Activated T-helper 1 cell treated with anti-CD3 and anti-CD28 coated beads, Interleukin-12 subunit alpha, Interleukin-12 subunit beta, Interleukin-2, Interleukin-4 antibody, amounts not matched to agents 30 ng/mL and 10 ng/mL and 1 ng/mL, durations not matched to agents 14 hours and 24 hours and 36 hours (primary cell): ENCODE results near the gene SLC35F1. TPM values are rescaled to one million over a fixed set of nuclear protein-coding genes. Genes with fewer than 3 reads are reported as not detected.

ENCODE experiments used
- DNase-seq: peaks from one replicate; pipeline ENCODE4 v3.0.0; 2021; ENCODE audit warnings: low spot score
- H3K27ac Mint-ChIP-seq: one replicate; pipeline ENCODE4 v1.8.0; 2021; ENCODE audit warnings: mild to moderate bottlenecking, mixed read lengths
- H3K27me3 Mint-ChIP-seq: one replicate; pipeline ENCODE4 v1.8.0; 2022; ENCODE audit warnings: mild to moderate bottlenecking, moderate library complexity, mixed read lengths; ENCODE audit not compliant: insufficient read depth
- H3K36me3 Mint-ChIP-seq: one replicate; pipeline ENCODE4 v1.8.0; 2021; ENCODE audit warnings: low read depth, mixed read lengths
- H3K4me1 Mint-ChIP-seq: one replicate; pipeline ENCODE4 v1.8.0; 2021; ENCODE audit warnings: low read depth, mixed read lengths
- H3K4me3 Mint-ChIP-seq: one replicate; pipeline ENCODE4 v1.8.0; 2021; ENCODE audit warnings: mild to moderate bottlenecking, moderate library complexity, mixed read lengths
- H3K9me3 Mint-ChIP-seq: one replicate; pipeline ENCODE4 v1.8.0; 2021; ENCODE audit warnings: mixed read lengths
- intact Hi-C: fragments of 100-400 bp; cut with micrococcal nuclease; formaldehyde crosslinking; loops from one replicate; pipeline ENCODE4 v1.15.1; 2024
- total RNA-seq: library from RNA; stranded (reverse); gene quantifications from 2 replicates; pipeline ENCODE4 v1.2.3, GENCODE V29; 2022

The SLC35F1 gene
- total RNA-seq, 1 donor from 2014 or later, result not detected

GRCh38 chr6:118240878-118241528 is 333.9 kb downstream of the SLC35F1 start:
- no peaks in the 10 kb centered on the region for H3K4me1 Mint-ChIP-seq
- no peak overlapping the region for H3K27ac Mint-ChIP-seq
- peaks cover 10% of the 10 kb centered on the region for H3K27me3 Mint-ChIP-seq
- no peak overlapping the region for H3K4me3 Mint-ChIP-seq
- H3K36me3 Mint-ChIP-seq, result no peaks in the 10 kb centered on the region
- intact Hi-C loops, result no loop called here
- no peak for DNase-seq
- no peaks in the 10 kb centered on the region for H3K9me3 Mint-ChIP-seq

GRCh38 chr6:118246406-118246805 is 339.3 kb downstream of the SLC35F1 start:
- H3K36me3 Mint-ChIP-seq, result no peaks in the 10 kb centered on the region

GRCh38 chr6:118248171-118248570 is 341.1 kb downstream of the SLC35F1 start:
- H3K27ac Mint-ChIP-seq, result no peak overlapping the region
- intact Hi-C loops, result no loop called here
- H3K36me3 Mint-ChIP-seq, result no peaks in the 10 kb centered on the region
- no peaks in the 10 kb centered on the region for H3K4me1 Mint-ChIP-seq
- H3K27me3 Mint-ChIP-seq, result peaks cover 10% of the 10 kb centered on the region
- H3K9me3 Mint-ChIP-seq, result no peaks in the 10 kb centered on the region
- no peak overlapping the region for H3K4me3 Mint-ChIP-seq
- no peak for DNase-seq

More at GRCh38 chr6:118246406-118246805, 339.3 kb downstream of the SLC35F1 start:
- no peaks in the 10 kb centered on the region for H3K9me3 Mint-ChIP-seq
- no peak for DNase-seq
- H3K4me3 Mint-ChIP-seq, result no peak overlapping the region
- no peak overlapping the region for H3K27ac Mint-ChIP-seq
- intact Hi-C loops, result no loop called here
- H3K4me1 Mint-ChIP-seq, result no peaks in the 10 kb centered on the region
- H3K27me3 Mint-ChIP-seq, result peaks cover 12% of the 10 kb centered on the region

GRCh38 chr6:118249680-118250079 is 342.6 kb downstream of the SLC35F1 start:
- no peak overlapping the region for H3K4me3 Mint-ChIP-seq
- intact Hi-C loops, result no loop called here
- no peaks in the 10 kb centered on the region for H3K4me1 Mint-ChIP-seq
- H3K27me3 Mint-ChIP-seq, result peaks cover 6% of the 10 kb centered on the region
- no peaks in the 10 kb centered on the region for H3K36me3 Mint-ChIP-seq
- H3K27ac Mint-ChIP-seq, result no peak overlapping the region
- H3K9me3 Mint-ChIP-seq, result no peaks in the 10 kb centered on the region
- DNase-seq, result no peak

GRCh38 chr6:118252474-118252873 is 345.4 kb downstream of the SLC35F1 start:
- DNase-seq, result no peak
- intact Hi-C loops, result no loop called here
- H3K27ac Mint-ChIP-seq, result no peak overlapping the region
- peaks cover 2% of the 10 kb centered on the region for H3K27me3 Mint-ChIP-seq
- no peak overlapping the region for H3K4me3 Mint-ChIP-seq
- no peaks in the 10 kb centered on the region for H3K9me3 Mint-ChIP-seq
- no peaks in the 10 kb centered on the region for H3K36me3 Mint-ChIP-seq
- H3K4me1 Mint-ChIP-seq, result no peaks in the 10 kb centered on the region

- DNase-seq, result no peak
- intact Hi-C loops, result no loop called here
- no peaks in the 10 kb centered on the region for H3K36me3 Mint-ChIP-seq
- H3K27ac Mint-ChIP-seq, result no peak overlapping the region
- no peak overlapping the region for H3K4me3 Mint-ChIP-seq
- no peaks in the 10 kb centered on the region for H3K9me3 Mint-ChIP-seq
- H3K27me3 Mint-ChIP-seq, result peaks cover 2% of the 10 kb centered on the region
- H3K4me1 Mint-ChIP-seq, result no peaks in the 10 kb centered on the region
Observed at GRCh38 chr6:118253741-118254140, 346.7 kb downstream of the SLC35F1 start.

- intact Hi-C loops, result no loop called here
- no peak overlapping the region for H3K4me3 Mint-ChIP-seq
- peaks cover 3% of the 10 kb centered on the region for H3K27me3 Mint-ChIP-seq
Observed at GRCh38 chr6:118260833-118261232, 353.8 kb downstream of the SLC35F1 start.

GRCh38 chr6:118263921-118264486 is 356.9 kb downstream of the SLC35F1 start:
- peaks cover 5% of the 10 kb centered on the region for H3K9me3 Mint-ChIP-seq
- intact Hi-C loops, result no loop called here
- no peak overlapping the region for H3K27ac Mint-ChIP-seq
- DNase-seq, result no peak
- peaks cover 3% of the 10 kb centered on the region for H3K27me3 Mint-ChIP-seq
- no peaks in the 10 kb centered on the region for H3K4me1 Mint-ChIP-seq
- H3K4me3 Mint-ChIP-seq, result no peak overlapping the region
- no peaks in the 10 kb centered on the region for H3K36me3 Mint-ChIP-seq

More at GRCh38 chr6:118260833-118261232, 353.8 kb downstream of the SLC35F1 start:
- no peak overlapping the region for H3K27ac Mint-ChIP-seq
- H3K9me3 Mint-ChIP-seq, result peaks cover 5% of the 10 kb centered on the region
- H3K36me3 Mint-ChIP-seq, result no peaks in the 10 kb centered on the region
- DNase-seq, result no peak
- H3K4me1 Mint-ChIP-seq, result no peaks in the 10 kb centered on the region

- Mint-ChIP-seq H3K9me3 (peaks cover 5% of the 10 kb centered on the region), H3K27ac (no peak overlapping the region), H3K36me3 (no peaks in the 10 kb centered on the region), H3K27me3 (peaks cover 5% of the 10 kb centered on the region), H3K4me1 (no peaks in the 10 kb centered on the region), H3K4me3 (no peak overlapping the region)
- DNase-seq, result no peak
- intact Hi-C loops, result no loop called here
Observed at GRCh38 chr6:118269659-118270058, 362.6 kb downstream of the SLC35F1 start.

GRCh38 chr6:118277631-118278030 is 370.6 kb downstream of the SLC35F1 start:
- Mint-ChIP-seq H3K27me3 (peaks cover 22% of the 10 kb centered on the region), H3K36me3 (no peaks in the 10 kb centered on the region), H3K4me1 (no peaks in the 10 kb centered on the region), H3K27ac (no peak overlapping the region), H3K4me3 (no peak overlapping the region), H3K9me3 (no peaks in the 10 kb centered on the region)
- DNase-seq, result no peak
- intact Hi-C loops, result no loop called here

- Mint-ChIP-seq H3K27me3 (peaks cover 18% of the 10 kb centered on the region), H3K4me1 (no peaks in the 10 kb centered on the region), H3K27ac (no peak overlapping the region), H3K36me3 (no peaks in the 10 kb centered on the region), H3K9me3 (no peaks in the 10 kb centered on the region), H3K4me3 (no peak overlapping the region)
- intact Hi-C loops, result loop anchor here (10.0 kb wide), 2 partner anchors 655 to 685 kb away; partner anchors contain the start of gene MCM9
- DNase-seq, result no peak
Observed at GRCh38 chr6:118280210-118280609, 373.1 kb downstream of the SLC35F1 start.

- no peak overlapping the region for H3K4me3 Mint-ChIP-seq
- peaks cover 19% of the 10 kb centered on the region for H3K27me3 Mint-ChIP-seq
- H3K9me3 Mint-ChIP-seq, result no peaks in the 10 kb centered on the region
- no peak overlapping the region for H3K27ac Mint-ChIP-seq
- no peak for DNase-seq
- no peaks in the 10 kb centered on the region for H3K36me3 Mint-ChIP-seq
- intact Hi-C loops, result loop anchor here (10.0 kb wide), 2 partner anchors 654 to 684 kb away; partner anchors contain the start of gene MCM9
- H3K4me1 Mint-ChIP-seq, result no peaks in the 10 kb centered on the region
Observed at GRCh38 chr6:118281291-118281690, 374.2 kb downstream of the SLC35F1 start.

GRCh38 chr6:118283766-118284165 is 376.7 kb downstream of the SLC35F1 start:
- Mint-ChIP-seq H3K27ac (no peak overlapping the region), H3K36me3 (no peaks in the 10 kb centered on the region), H3K4me1 (no peaks in the 10 kb centered on the region), H3K4me3 (no peak overlapping the region), H3K9me3 (no peaks in the 10 kb centered on the region), H3K27me3 (peaks cover 18% of the 10 kb centered on the region)
- DNase-seq, result peak; percentile 7
- intact Hi-C loops, result loop anchor here (1.0 to 10.0 kb wide), 9 partner anchors 268 to 828 kb away; partner anchors contain the start of gene MCM9
